COLO668 (cell line): Measurements from ENCODE around the gene SYNDIG1.

Experiments
- DNase-seq: peaks from one replicate; lab custom pipeline; 2025; ENCODE audit not compliant: unreplicated experiment; lab: John Stamatoyannopoulos, UW

The SYNDIG1 gene

DNA sequence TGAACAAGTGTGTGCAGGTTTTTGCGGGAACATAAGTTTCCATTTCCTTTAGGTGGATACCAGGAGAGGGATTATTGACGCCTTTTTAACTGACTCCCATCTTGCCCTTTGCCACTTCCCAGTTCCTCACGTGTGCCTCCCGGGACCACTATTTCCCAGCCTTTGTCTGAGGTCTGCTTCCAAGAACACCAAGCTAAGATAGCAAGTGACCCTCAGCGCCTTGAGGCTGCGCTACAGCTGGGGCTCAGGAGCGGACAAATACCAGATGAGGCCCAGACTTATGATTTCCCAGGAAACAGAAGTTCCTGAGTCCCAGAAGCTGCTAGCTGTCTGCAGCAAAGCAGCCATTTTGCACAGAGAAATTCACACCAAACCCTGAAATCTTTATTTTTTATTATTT lies 216.7 kb downstream of the SYNDIG1 start:
- no peak for DNase-seq

DNA sequence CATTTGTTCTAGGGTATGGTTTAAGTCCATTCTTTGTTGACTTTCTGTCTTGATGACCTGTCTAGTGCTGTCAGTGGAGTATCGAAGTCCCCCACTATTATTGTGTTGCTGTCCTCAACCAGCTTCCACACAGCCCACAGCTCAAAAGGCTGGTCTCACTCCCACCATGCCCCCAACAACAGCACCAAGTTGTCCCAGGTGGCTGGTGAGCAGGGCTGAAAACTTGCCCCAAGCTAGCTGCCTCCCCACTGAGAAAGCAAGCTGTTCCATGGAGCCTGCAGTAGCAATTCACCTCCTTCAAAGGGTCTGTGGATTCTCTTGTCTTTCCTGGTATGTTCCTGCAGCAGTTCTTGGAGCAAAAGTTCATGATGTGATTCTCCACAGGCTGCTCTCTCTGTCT lies 221.0 kb downstream of the SYNDIG1 start:
- DNase-seq: no peak

- no peak for DNase-seq
Measured at GRCh38 chr20:24691901-24692351, 222.5 kb downstream of the SYNDIG1 start.

DNA sequence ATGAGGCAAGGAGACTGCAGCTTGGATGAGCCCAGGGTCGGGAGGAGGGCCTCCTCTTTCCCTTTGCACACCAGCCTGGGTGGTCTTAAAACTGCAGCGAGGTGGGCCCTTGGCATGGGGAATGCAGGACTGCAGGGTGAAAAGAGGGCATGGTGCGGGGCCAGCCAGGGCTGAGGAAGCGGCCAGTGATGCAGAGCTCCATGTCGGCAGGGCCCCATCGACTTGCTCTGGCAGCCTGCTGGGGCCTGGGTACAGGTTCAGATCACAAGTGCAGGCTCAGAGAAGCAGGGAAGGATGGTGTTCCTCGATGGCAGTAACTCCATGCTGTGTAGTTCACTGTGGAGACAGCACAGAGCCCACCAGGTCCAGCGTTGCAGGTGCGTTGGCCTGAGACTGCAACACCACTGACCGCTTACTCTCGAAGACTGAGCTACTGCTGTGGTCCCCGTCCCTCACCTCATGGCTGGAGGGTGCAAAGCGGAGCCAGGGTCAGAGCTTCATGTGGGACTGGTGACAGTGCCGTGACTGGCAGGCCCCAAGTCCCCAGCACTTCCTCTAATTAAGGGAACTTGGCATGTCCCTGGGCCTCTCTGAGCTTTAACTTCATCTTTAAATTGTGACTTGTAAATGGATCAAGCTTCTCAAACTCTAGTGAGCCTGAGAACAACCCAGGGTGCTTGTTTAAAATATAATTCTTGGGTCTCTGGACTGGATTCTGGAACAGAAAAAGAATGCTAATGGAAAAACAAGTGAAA lies 223.2 kb downstream of the SYNDIG1 start:
- no peak for DNase-seq

- DNase-seq: no peak
Measured at GRCh38 chr20:24693466-24694156, 224.2 kb downstream of the SYNDIG1 start.

DNA sequence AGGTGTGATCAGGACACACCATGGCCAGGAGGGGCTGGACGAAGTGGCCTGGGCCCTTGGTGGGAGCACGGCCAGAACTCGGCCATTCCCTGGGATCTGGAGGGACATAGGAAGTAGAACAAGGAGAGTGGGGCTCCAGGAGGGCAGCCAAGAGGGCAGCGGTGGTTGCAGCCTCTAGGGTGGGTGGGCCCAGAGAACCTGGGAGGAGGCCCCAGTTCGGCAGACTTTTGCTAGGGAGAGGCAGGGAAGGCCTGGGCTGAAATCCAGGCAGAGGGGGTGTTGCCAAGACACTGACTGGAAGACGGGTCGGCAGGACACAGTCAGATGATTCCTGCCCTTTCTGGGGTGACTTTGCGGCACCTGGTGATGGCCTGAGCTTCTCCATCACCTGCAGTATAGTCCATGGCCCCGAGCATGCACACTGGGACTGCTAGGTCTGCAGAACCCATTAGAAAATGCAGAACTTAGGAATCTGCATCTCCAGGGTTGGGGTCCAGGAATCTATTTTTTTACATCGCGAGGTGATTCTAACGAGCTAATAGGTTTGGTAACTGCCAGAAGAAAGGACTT lies 224.8 kb downstream of the SYNDIG1 start:
- DNase-seq: no peak

GRCh38 chr20:24694727-24695528 lies 225.5 kb downstream of the SYNDIG1 start:
- no peak for DNase-seq

- no peak for DNase-seq
Measured at GRCh38 chr20:24695529-24696225, 226.2 kb downstream of the SYNDIG1 start.

DNA sequence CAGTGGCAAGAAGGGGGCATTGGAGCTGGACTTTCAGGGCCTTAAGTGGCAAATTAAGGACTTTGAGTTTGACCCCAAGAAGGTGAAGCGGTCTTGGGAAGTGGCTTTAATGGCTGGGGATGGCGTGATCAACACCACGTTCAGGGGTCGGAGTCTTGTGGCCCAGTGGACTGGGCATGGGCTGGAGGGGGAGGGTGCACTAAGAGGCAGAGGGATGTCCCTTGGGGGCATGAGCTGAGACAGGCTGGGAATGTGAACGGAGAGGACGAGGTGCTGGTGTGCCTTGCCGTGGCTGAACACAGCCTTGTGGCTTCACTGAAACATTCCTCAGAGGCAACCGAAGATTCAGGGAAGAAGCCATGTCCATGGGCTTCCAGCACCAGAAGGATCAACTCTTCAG lies 227.0 kb downstream of the SYNDIG1 start:
- no peak for DNase-seq

- no peak for DNase-seq
Measured at GRCh38 chr20:24697411-24697810, 228.0 kb downstream of the SYNDIG1 start.

- DNase-seq: no peak
Measured at GRCh38 chr20:24698189-24698588, 228.8 kb downstream of the SYNDIG1 start.

- no peak for DNase-seq
Measured at GRCh38 chr20:24698706-24699206, 229.3 kb downstream of the SYNDIG1 start.

DNA sequence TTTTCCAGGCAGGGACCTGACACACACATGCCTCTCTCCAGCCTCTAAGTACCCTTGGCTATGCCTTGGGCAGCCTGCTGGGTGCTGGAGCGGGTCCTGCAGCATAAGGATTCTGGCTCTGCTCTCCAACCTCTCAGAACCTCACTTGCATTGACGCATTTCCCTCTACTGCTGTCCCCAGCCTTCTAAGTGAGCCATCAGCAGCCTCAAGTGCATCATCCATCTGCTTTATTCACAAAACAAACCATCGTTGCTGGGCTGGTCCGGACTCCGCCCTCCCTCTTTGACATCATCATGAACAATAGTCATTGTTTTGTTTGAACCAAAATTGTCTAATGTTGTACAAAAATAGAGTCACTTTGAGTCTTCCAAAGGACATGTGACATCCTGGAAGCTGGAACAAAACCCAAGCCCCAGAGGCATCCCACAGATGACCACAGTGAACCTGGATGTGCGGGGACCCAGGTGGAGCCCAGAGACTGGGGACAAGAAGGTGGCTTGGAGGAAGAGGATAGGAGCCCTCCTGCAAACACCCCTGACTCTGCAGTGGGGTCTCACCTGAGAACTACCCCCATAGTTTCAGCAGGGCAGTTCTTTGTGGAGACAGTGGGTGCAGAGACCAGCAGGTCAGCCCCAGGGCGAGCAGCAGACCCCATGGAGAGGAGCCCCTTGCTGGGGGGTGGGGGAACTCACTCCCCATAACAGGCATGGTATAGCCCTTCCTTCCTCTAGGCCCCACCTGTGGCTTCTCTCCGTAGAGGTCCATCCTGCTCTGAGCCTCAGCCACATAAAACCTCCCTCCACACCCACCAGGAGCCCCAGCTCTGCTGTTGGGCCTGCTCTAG lies 230.1 kb downstream of the SYNDIG1 start:
- DNase-seq: no peak

DNA sequence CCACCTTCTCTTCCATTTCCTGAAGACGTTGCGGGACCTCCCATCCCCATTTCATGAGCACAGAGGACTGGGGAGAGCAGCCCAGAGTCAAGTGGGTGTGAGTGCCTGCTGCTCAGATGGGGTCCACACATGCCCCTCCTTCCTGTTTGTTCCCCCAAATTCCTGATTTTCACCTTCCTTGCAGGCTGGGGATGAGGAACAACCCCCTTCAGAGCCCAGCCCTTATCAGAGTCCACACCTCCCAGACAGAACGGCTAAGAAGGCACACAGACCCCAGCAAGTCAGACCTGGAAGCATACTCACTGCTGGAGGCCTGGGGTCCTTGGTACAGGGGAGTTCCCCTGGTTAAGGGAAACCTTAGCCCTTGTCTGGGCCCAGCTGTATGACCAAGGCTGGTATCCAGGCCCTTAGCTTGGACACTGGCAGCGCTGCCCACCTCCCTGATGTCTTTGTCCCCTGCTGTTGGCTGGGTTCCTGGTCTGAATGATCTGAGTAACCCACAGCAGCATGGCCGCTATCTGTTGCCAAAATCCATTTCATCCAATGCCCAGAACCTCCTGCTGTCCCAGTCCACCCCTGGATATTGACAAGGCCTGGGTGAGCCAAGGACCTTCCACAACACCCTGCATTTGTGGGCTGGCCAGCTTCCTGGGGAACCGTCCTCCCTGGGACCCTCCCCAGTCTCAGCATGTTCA lies 230.9 kb downstream of the SYNDIG1 start:
- DNase-seq: no peak

GRCh38 chr20:24701027-24701426 lies 231.6 kb downstream of the SYNDIG1 start:
- no peak for DNase-seq

DNA sequence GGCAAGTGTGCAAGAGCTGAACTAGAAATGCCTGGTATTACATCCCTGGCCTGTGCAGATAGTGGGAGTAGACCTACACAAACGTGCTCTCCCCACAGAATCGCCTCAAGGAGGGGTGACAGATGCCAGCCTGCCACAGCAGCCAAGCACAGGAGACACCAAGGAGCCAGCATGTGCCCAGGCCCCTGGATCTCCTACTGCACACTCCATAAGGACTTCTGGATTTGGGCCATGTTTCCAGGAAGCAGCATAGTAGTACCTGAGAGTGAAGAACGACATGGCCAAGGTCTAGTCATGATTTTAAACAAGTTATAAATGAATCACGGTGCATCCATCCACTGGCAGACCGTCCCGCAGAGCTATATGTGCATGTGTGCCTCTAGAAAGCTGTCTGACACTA lies 232.2 kb downstream of the SYNDIG1 start:
- DNase-seq: no peak

DNA sequence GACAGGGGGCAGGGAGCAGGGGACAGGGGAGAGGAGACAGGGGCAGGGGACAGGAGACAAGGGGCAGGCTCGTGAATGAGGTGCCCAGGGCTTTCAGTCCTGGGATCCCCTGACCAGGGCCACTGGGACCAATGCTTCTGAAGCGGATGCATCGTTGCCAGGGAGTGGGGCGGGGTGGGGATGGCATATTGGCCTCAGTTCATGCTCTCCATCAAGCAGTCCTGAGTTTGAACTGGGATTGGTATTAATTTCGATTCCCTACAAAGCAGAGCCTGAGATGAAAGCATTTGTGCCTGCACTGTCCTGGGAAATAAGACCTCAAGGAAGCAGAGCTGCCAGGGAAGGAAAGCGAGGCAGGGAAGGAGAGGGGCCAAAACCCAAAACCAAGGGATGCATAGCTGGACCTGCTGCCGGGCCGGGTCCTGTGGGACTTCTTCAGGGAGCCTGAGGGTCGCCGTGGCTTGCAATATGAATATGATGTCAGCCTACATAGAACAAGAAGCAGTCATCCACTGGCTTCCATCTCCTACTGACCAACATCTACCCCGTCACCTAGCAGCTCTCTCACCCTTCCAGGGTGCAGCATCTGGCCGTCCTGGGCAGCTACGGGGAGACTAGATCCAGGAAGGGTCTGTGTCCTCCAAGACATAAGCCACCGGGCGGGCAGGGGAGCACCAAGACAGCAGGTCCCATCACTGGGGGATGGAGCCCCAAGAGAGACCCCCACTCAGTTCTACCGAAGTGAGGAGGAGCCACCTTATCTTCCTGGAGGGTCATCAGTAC lies 233.3 kb downstream of the SYNDIG1 start:
- DNase-seq: no peak

DNA sequence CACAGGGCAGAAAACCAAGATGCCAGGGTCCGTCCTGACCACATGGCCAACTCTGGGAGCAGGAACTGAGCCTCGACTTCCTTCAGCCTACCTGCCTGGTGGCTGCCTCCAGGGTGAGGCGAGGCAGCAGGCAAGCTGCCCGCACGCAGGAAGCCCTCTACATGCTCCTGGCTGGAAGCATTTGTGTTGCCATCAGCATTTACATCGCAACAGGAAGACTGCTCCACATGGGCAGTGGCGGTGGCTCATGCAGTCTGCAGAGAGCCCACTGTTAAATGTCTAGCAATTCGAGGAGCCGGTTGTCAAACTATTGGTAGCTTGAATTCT lies 233.8 kb downstream of the SYNDIG1 start:
- no peak for DNase-seq

DNA sequence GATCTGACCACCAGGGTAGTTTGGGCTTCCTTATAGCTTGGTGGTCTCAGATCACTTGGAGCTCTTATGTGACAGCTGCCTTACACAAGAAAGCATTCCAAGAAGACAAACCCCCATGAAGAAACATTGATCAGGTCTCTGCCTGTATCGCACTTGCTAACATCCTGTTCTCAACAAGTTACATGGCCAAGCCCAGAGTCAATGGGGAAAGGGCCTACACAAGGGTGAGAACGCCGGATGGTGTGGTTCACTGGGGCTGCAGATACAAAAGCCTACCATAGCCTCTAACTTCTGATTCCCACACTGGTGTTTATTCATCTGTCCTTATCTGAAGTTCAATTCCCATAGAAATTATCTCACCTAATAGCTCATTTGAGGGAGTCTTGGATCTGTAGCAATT lies 235.5 kb downstream of the SYNDIG1 start:
- DNase-seq: no peak
